ENCODE results near the gene TNK1.

DNA sequence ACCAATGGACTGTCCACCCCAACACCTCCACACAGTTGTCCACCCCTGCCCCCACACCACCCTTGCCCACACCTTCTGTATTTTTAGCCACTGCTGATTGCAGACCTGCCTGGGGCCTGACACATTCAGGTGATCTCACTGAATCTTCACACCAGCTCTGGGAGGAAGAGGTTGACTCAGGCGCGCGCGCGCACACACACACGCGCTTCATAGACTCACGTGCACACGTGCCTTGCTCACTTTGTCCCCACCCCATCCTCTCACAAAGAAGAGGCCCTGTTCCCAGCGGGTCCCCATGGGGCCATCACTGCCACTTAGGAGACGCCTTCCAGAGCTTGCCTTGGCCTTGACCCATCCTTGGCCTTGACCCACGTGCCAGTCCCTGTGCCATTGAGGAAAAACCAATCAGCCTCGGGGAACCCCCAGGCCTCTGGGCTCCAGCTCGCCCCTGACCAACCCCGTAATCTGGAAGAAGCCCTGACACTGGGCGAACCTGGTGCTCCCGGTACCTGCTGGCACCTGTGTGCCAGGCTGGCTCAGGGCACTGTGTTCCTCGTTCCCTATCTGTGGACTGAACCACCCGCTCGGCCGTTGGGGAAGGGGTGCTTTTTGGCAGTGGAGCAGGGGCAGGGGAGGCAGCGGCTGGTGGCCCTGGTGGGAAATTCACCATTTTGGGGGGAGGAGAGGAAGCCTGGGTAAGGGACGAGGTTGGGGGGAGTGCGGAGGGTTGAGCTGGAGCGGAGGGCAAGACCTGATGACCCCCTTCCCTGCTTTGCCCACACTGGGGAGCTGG lies 29.9 kb downstream of the TNK1 start:
- TF ChIP-seq, protein P1, sequence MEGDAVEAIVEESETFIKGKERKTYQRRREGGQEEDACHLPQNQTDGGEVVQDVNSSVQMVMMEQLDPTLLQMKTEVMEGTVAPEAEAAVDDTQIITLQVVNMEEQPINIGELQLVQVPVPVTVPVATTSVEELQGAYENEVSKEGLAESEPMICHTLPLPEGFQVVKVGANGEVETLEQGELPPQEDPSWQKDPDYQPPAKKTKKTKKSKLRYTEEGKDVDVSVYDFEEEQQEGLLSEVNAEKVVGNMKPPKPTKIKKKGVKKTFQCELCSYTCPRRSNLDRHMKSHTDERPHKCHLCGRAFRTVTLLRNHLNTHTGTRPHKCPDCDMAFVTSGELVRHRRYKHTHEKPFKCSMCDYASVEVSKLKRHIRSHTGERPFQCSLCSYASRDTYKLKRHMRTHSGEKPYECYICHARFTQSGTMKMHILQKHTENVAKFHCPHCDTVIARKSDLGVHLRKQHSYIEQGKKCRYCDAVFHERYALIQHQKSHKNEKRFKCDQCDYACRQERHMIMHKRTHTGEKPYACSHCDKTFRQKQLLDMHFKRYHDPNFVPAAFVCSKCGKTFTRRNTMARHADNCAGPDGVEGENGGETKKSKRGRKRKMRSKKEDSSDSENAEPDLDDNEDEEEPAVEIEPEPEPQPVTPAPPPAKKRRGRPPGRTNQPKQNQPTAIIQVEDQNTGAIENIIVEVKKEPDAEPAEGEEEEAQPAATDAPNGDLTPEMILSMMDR (IDR thresholded peaks at IDR 0.05), result no peak
- TF ChIP-seq POLR2A (IDR thresholded peaks at IDR 0.05) (no peak), EP300 (IDR thresholded peaks at IDR 0.05) (no peak)
